A549 (cell line): ENCODE results near the gene GNA12. TPM values are rescaled to one million over a fixed set of nuclear protein-coding genes. Genes with fewer than 3 reads are reported as not detected.

Source experiments
- ATAC-seq, 2 experiments: fragments of 200-7000 bp in 1 of 2; fragments of >200 bp in 1 of 2; cut with Nextera tagmentation in 1 of 2; cut with Tn5 transposase in 1 of 2; 3 replicates each; pipeline versions ENCODE4 v1.8.0 to v1.9.1; 2018 to 2020; ENCODE audit warnings: mild to moderate bottlenecking in 1 of 2, moderate library complexity in 1 of 2
- CTCF ChIA-PET: fragments of 300-600 bp; sonication (Branson Sonifier 250); formaldehyde crosslinking; extraction: SDS; loops from one replicate; lab custom pipeline; 2021; ENCODE audit warnings: antibody characterized with exemption, inconsistent platforms; lab: Yijun Ruan, JAX
- POLR2A ChIA-PET: fragments of 350-600 bp; formaldehyde crosslinking; extraction: SDS; loops from one replicate; lab custom pipeline; 2021; ENCODE audit warnings: antibody characterized with exemption, inconsistent platforms; lab: Yijun Ruan, JAX
- DNase-seq, 2 experiments: peaks; one replicate each; pipeline versions ENCODE4 v3.0.0 to v3.0.0-alpha.2; 2011 to 2016; ENCODE audit warnings: low read depth in 1 of 2, low spot score in 1 of 2
- FAIRE-seq: peaks from 2 replicates; lab custom pipeline; 2011; peaks lifted over from hg19 to GRCh38; lab: Jason Lieb, UNC
- H3K27ac ChIP-seq, 2 experiments: fragments of >200 bp; sonication (Bioruptor Twin); formaldehyde crosslinking; 3 replicates each; pipeline ENCODE4 v1.5.1; 2016 to 2017
- H3K4me1 ChIP-seq: fragments of >200 bp; sonication (Bioruptor Twin); formaldehyde crosslinking; 3 replicates; pipeline ENCODE4 v1.6.1; 2016
- H3K4me2 ChIP-seq: fragments of >200 bp; sonication (Bioruptor Twin); formaldehyde crosslinking; 3 replicates; pipeline ENCODE4 v1.6.1; 2016
- H3K4me3 ChIP-seq: fragments of >200 bp; sonication (Bioruptor Twin); formaldehyde crosslinking; 3 replicates; pipeline ENCODE4 v1.5.1; 2016
- H3K9me3 ChIP-seq: fragments of >200 bp; sonication (Bioruptor Twin); formaldehyde crosslinking; 3 replicates; pipeline ENCODE4 v1.6.1; 2016
- ATOH8 ChIP-seq: fragments of 250-450 bp; sonication (Bioruptor Pico); IDR thresholded peaks from 2 replicates; pipeline ENCODE4 v1.5.0; 2020; ENCODE audit warnings: low read depth, mild to moderate bottlenecking, moderate library complexity
- CBX2 ChIP-seq: fragments of 200-600 bp; sonication (generic); IDR thresholded peaks from 2 replicates; pipeline ENCODE4 v1.6.1; 2016; ENCODE audit warnings: low read depth, mild to moderate bottlenecking, borderline replicate concordance
- CHD2 ChIP-seq: fragments of 150-350 bp; IDR thresholded peaks from 2 replicates; pipeline ENCODE4 v1.6.1; 2014; ENCODE audit warnings: low read length; ENCODE audit not compliant: partially characterized antibody
- CHD4 ChIP-seq: fragments of 200-600 bp; sonication (generic); IDR thresholded peaks from 2 replicates; pipeline ENCODE4 v1.6.1; 2016; ENCODE audit warnings: antibody characterized with exemption, mild to moderate bottlenecking, borderline replicate concordance
- CTCF ChIP-seq: fragments of >200 bp; sonication (Bioruptor Twin); formaldehyde crosslinking; IDR thresholded peaks from 3 replicates; pipeline ENCODE4 v1.5.1; 2016
- EHF ChIP-seq: fragments of 250-450 bp; sonication (Bioruptor Pico); IDR thresholded peaks from 2 replicates; pipeline ENCODE4 v1.5.0; 2020; ENCODE audit warnings: mild to moderate bottlenecking
- EHMT2 ChIP-seq: fragments of 200-600 bp; sonication (generic); IDR thresholded peaks from 2 replicates; pipeline ENCODE4 v1.6.1; 2016; ENCODE audit warnings: antibody characterized with exemption, low read depth, mild to moderate bottlenecking, moderate library complexity
- FOXS1 ChIP-seq: fragments of 250-450 bp; sonication (Bioruptor Pico); IDR thresholded peaks from 2 replicates; pipeline ENCODE4 v1.5.0; 2020; ENCODE audit warnings: mild to moderate bottlenecking, moderate library complexity
- GATA3 ChIP-seq: IDR thresholded peaks from 2 replicates; pipeline ENCODE4 v1.6.1; 2012; ENCODE audit warnings: borderline replicate concordance
- JUNB ChIP-seq: fragments of >200 bp; sonication (Bioruptor Twin); formaldehyde crosslinking; IDR thresholded peaks from 2 replicates; pipeline ENCODE4 v1.6.1; 2016
- MAFK ChIP-seq: fragments of 450-650 bp; IDR thresholded peaks from 2 replicates; pipeline ENCODE4 v1.6.1; 2014; ENCODE audit not compliant: partially characterized antibody
- PBX3 ChIP-seq: IDR thresholded peaks from 2 replicates; pipeline ENCODE4 v1.6.1; 2012
- PHF8 ChIP-seq: fragments of 200-600 bp; sonication (generic); IDR thresholded peaks from 2 replicates; pipeline ENCODE4 v1.6.1; 2016; ENCODE audit warnings: low read depth, mild to moderate bottlenecking, antibody characterized with exemption, moderate library complexity, borderline replicate concordance
- POLR2A ChIP-seq: IDR thresholded peaks from 2 replicates; pipeline ENCODE4 v1.6.1; 2012; ENCODE audit warnings: mild to moderate bottlenecking, low read length
- RAD21 ChIP-seq, 2 experiments: fragments of >200 bp in 1 of 2; sonication (Bioruptor Twin) in 1 of 2; formaldehyde crosslinking in 1 of 2; IDR thresholded peaks in 1 of 2; conservative IDR thresholded peaks in 1 of 2; 2 replicates in 1 of 2; 3 replicates in 1 of 2; pipeline ENCODE4 v1.6.1; 2012 to 2018; ENCODE audit warnings: inconsistent platforms in 1 of 2
- RFX5 ChIP-seq: fragments of 450-650 bp; IDR thresholded peaks from 2 replicates; pipeline ENCODE4 v1.7.1; 2014; ENCODE audit warnings: antibody characterized with exemption, mild to moderate bottlenecking, moderate library complexity
- RNF2 ChIP-seq: fragments of 200-600 bp; sonication (generic); IDR thresholded peaks from 2 replicates; pipeline ENCODE4 v1.6.1; 2016; ENCODE audit warnings: low read depth, mild to moderate bottlenecking, antibody characterized with exemption, moderate library complexity, borderline replicate concordance
- SMC3 ChIP-seq: fragments of >200 bp; sonication (Bioruptor Twin); formaldehyde crosslinking; IDR thresholded peaks from 3 replicates; pipeline ENCODE4 v1.6.1; 2018; ENCODE audit warnings: inconsistent platforms
- TP53 ChIP-seq: fragments of 250-450 bp; sonication (Bioruptor Pico); IDR thresholded peaks from 2 replicates; pipeline ENCODE4 v1.5.0; 2021; ENCODE audit warnings: mild to moderate bottlenecking, moderate library complexity
- ZC3H11A ChIP-seq: fragments of 450-650 bp; IDR thresholded peaks from 2 replicates; pipeline ENCODE4 v1.6.1; 2014; ENCODE audit warnings: antibody characterized with exemption, mild to moderate bottlenecking
- WGBS: methylation state at CpG from one replicate; pipeline ENCODE4 v1.1.6; 2017; ENCODE audit errors: missing lambda C conversion rate; 5-methylcytosine and 5-hydroxymethylcytosine counted together
- polyA plus RNA-seq, 4 experiments: library from polyadenylated mRNA; depleted of rRNA in 3 of 4; stranded (reverse); fragments of >200 nt; fragmentation: RNase III in 1 of 4; extraction: RNeasy Plus Mini Kit Qiagen cat#74134 plus additional on column Dnase treatment in 1 of 4; gene quantifications; 2 replicates in 3 of 4; 3 replicates in 1 of 4; pipeline ENCODE4 v1.2.3, GENCODE V29; 2011 to 2017
- TF ChIP-seq, protein P1 (sequence below): fragments of >200 bp; sonication (Bioruptor Twin); formaldehyde crosslinking; IDR thresholded peaks from 2 replicates; pipeline ENCODE4 v1.6.1; 2016

Gene GNA12
- polyA plus RNA-seq, 2 of the 4 experiments (the other 2 are of a cell fraction), result 33.0 to 43.7 TPM

- H3K27ac ChIP-seq, result peak overlapping the region in 1 of 2 experiments; percentile 42; a peak in 2 of 6 replicates
- no peaks in the 10 kb centered on the region for H3K9me3 ChIP-seq
- no peak overlapping the region for H3K4me3 ChIP-seq
- H3K4me1 ChIP-seq, result peaks cover 48% of the 10 kb centered on the region
- CTCF ChIA-PET, result interaction anchor here (0.6 to 1.9 kb wide), 7 partner anchors 10 to 1971 kb away, joined by 3 to 8 read pairs (median 4); no protein-coding TSS in a partner anchor
- 94% methylated on average over 18 of the region's 18 CpGs for WGBS
- no peak overlapping the region for H3K4me2 ChIP-seq
- no peak for ATAC-seq
- FAIRE-seq, result no peak
- POLR2A ChIA-PET, result no interaction called here
- no peak for DNase-seq
- TF ChIP-seq GATA3, result no peak
- no peak for TF ChIP-seq RFX5
- no peak for TF ChIP-seq POLR2A
- no peak for TF ChIP-seq TP53
- no peak for TF ChIP-seq CTCF
- TF ChIP-seq CBX2, result no peak
- TF ChIP-seq RNF2, result no peak
- TF ChIP-seq EHMT2, result no peak
- TF ChIP-seq CHD2, result no peak
- TF ChIP-seq PHF8, result no peak
- no peak for TF ChIP-seq CHD4
- TF ChIP-seq ZC3H11A, result no peak
- no peak for TF ChIP-seq ATOH8 (CRISPR knock-in tag)
- no peak for TF ChIP-seq PBX3
- no peak for TF ChIP-seq MAFK
- no peak for TF ChIP-seq JUNB
- TF ChIP-seq RAD21 (conservative IDR thresholded peaks at IDR 0.05 in 1 of 2, IDR thresholded peaks at IDR 0.05 in 1 of 2), result no peak
- TF ChIP-seq SMC3, result no peak
Measured at GRCh38 chr7:2805213-2805944, 38.7 kb downstream of the GNA12 start.

DNA sequence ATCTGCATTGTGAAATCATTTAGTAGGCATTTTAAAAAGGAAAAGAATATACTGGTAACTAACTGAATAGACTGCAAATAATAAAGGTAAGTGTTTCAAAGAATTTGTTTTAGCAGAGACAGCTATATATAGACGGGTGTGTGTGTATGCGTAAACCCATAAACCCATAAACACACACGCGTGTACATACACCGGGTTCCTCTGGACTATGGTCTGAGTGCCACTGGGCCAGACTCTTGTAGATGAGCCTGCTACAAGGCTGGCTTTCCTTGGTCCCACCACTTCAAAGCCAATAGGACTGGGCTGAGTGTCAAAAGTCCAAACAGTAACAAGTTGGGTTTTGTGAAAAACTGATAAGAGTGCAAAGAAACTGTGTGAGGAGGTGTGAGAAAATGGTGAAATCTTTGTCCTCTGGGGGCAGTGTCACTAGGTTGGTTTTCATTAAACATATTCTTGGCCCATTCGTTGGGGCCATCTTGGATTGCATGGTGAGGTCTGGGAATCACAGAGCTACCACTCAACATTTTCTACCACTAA, 39.8 kb downstream of the GNA12 start:
- Histone ChIP-seq H3K4me2 (peak overlapping the region; percentile 93; the same call in 2 of the 3 replicates), H3K4me1 (peaks cover 38% of the 10 kb centered on the region), H3K9me3 (no peaks in the 10 kb centered on the region), H3K27ac (peak overlapping the region in 1 of 2 experiments; percentile 87; a peak in 2 of 6 replicates), H3K4me3 (no peak overlapping the region)
- POLR2A ChIA-PET, result no interaction called here
- FAIRE-seq (no peak), ATAC-seq (no peak), DNase-seq (no peak)
- CTCF ChIA-PET, result interaction anchor here (0.6 to 1.9 kb wide), 8 partner anchors 10 to 1972 kb away, joined by 3 to 8 read pairs (median 4); no protein-coding TSS in a partner anchor
- TF ChIP-seq FOXS1 (CRISPR knock-in tag) (no peak), EHF (CRISPR knock-in tag) (no peak), EHMT2 (peak; percentile 80)
- TF ChIP-seq, protein P1, sequence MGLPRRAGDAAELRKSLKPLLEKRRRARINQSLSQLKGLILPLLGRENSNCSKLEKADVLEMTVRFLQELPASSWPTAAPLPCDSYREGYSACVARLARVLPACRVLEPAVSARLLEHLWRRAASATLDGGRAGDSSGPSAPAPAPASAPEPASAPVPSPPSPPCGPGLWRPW, result no peak
- 97% methylated on average over 6 of the region's 6 CpGs for WGBS
